NCI-H146 treated with DMSO at 0.1 percent for 48 hours (cell line): ENCODE data around the gene HIPK2.
"Not testable (repeated sequence)": the region's sequence is repeated elsewhere in the genome, so short reads cannot be mapped to it uniquely, and the experiment has no call there.

Source experiments
- DNase-seq: peaks from one replicate; lab custom pipeline; 2025; ENCODE audit not compliant: unreplicated experiment; lab: John Stamatoyannopoulos, UW

HIPK2 gene

DNA sequence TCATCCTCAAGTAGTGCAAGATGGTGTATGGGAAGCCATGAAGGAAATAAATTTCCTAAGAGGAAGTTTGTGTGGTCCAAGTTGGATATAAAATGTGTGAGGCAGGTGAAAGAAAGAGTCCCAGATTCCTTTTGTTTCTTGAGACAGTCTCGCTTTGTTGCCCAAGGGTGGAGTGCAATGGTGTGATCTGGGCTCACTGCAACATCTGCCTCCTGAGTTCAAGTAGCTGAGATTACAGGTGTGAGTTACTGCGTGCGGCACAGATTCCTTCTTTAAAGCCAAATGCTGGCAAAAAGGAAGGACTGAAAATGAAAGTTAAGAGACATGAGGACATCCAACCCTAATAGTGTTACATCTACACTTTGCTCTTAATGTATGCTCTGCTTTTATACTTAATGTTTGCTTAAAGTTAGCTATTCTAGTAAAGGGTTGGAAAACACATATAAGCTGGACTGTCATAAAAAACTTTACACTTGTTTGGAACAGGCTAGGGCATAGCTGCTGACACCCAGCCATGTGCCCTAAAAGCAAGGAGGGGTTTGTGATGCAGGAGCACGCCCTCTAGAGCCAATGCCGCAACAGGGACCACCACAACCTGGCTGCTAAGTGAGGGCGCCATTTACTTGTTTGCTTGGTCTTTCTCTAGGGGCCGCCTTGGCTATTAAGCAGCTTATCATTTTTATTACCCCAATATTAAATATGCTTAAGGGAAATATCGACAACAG lies 219.8 kb downstream of the HIPK2 start:
- DNase-seq, result no peak

DNA sequence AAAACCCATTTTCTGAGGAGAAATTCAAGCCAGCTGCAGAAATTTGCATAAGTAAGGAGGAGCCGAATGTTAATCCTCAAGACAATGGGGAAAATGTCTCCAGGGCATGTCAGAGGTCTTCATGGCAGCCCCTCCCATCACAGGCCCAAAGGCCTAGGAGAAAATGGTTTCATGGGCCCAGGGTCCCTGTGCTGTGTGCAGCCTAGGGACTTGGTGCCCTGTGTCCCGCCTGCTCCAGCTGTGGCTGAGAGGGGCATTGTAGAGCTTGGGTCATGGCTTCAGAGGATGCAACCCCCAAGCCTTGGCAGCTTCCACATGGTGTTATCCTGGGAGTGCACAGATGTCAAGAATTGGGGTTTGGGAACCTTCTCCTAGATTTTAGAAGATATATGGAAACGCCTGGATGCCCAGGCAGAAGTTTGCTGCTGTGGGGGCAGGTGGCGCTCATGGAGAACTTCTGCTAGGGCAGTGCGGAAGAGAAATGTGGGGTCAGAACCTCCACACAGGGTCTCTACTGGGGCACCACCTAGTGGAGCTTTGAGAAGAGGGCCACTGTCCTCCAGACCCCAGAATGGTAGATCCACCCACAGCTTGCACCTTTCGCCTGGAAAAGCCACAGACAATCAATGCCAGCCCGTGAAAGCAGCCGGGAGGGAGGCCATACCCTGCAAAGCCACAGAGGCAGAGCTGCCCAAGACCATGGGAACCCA lies 223.7 kb downstream of the HIPK2 start:
- DNase-seq, result not testable (repeated sequence)

DNA sequence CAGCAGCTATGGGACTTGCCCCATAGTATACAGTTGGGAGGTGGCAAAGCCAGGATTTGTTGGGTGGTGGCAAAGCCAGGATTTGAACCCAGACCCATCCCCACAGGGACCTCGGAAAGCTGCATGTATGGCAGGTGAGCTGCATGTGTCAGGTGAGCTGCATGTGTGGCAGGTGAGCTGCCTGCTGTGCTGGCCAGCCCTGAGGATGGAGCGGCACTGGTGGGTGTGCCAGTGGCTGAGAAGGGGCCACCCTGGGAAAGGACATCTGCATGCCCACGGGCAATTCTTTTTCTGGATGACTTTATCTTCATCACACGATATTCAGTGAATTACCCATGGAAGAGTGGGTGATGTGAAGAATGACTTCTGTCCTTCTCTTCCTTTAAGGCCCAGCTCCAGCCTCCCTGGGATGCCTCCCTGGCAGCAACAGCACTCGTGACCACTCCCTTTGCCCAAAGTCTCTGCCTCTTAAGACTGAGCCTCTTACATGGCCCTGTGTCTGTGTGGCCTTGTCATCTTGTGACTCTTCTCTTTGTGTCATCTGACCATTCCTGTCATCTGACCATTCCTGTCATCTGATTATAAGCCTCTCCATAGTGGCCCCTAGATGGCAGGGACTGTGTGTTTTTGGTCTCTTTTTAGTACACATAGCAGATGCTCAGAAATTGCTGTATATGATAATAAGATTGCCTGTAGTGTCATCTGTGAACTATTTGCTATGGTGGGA lies 229.3 kb downstream of the HIPK2 start:
- no peak for DNase-seq

DNA sequence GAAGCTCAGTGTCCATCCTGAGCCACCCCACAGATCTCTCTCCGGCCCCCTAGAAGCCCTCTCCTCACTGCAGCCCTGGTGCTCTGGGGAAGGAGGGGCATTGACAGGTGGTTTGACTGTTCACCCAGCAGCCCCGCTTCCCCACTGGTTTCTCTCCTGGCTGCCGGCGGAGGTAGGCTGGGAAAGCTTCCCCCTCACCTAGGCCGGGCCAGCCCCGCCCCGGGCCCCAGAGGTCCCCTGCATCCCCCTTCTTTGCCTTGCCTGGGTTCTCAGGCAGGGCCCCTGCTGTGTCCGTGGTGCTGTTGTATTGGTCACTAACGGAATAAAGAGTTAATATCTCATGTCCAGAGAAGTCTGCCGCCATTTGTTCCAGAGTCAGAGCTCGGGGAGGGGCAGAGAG lies 233.2 kb downstream of the HIPK2 start:
- no peak for DNase-seq

DNA sequence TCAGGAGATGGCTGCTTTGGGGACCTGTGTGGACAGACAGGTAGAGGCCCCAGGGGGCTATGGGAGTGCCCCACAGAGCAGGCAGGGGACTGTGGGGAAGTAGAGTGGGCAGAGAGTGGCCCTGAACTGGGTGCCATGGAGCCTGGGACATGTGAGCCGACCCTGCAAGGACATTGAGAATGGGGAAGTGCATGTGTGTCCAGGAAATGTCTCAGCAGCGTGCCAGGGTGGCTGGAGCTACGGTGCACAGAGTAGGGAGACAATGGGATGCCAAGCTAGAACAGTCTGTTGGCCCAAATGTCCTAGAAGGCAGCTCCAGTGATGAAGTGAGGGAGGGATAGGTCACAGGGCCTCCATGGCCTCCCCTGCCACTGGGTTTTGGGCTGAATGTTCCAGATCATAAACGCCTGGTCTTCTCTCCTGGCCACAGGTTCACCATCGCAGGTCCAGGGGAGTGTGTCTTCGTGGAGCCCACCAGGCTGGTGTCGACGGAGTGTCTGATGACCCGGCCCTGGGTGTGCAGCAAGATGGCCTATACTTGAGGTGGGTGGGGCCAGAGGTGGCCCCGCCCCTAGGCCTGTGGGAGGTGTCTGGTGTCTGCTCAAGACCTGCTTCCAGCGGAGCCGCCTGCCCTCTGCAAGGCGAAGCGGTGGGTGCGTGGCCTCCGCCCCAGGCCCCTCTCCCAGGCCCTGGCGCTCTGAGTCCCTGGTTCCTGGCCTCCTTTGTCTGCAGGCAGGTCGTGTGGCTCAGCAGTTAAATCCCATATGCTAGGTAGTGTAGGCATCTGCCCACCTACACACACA lies 233.8 kb downstream of the HIPK2 start:
- DNase-seq, result no peak

DNA sequence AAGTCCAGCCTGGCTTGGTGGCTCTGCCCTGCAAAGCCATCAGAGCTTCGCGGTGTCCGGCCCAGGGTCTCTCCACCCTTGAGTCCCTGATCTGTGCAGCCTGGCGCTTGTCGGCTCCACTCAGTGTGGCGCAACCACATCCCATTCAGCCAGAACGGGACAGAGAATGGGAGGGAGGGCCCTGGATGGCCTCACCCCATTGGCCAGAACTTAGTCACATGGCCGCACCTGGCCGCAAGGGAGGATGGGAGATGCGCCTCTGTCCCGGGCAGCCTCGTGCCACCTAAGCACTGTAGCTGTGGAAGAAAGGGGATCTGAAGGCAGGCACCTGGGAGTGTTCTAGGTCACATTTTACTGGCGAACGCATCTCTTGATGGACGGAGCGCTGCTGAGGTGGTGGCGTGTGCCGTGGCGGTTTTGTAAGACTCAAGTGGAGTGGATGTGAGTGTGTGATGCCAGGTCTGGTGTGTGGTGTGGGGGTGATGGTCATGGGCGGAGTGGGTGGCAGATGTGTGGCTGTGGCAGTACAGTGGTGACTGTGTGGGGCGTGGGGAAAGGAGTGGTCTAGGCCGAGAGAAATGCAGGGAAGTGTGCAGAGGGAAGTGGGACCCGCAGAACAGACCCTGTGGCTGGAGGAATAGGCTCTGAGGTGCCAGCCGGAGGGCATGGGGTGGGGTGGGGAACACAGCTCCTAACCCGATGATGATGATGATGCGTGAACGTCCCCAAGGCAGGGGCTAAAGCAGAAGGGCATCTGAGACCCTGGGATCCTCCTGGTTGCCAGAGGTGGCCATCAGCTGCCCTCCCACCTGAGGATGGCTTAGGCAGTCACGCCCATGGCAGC lies 235.3 kb downstream of the HIPK2 start:
- no peak for DNase-seq

DNA sequence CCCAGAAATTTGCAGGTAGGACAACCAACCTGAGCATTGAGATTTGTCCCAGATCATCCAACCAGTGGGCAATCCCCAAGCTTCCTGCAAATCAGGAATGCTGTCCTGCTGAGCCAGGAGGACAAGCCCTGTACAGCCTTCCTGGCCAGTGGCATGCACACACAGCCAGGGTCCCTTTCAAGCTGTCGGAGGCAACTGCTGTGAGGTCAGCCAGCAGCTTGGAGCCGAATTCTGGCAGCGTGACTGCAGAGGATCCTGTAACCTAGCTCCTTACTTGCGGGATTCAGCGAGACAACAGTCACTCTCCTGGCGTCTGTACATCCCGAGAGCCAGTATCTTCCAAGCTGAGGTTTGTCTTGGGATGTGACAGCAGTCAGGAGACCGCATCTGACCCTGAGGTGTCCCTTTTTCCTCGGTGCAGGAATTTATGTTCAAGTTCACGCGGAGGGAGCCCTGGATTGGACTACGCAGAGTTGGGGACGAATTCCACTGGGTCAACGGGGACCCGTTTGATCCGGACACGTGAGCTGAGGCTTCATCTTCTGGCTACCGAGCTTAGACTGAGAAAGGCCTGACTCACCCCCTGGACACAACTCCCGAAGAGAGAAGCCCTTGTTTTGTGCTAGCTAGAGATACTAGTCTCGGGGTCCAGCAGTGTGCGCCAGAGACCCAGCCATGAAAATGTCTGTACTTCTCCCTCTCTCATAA lies 236.0 kb downstream of the HIPK2 start:
- DNase-seq, result no peak

DNA sequence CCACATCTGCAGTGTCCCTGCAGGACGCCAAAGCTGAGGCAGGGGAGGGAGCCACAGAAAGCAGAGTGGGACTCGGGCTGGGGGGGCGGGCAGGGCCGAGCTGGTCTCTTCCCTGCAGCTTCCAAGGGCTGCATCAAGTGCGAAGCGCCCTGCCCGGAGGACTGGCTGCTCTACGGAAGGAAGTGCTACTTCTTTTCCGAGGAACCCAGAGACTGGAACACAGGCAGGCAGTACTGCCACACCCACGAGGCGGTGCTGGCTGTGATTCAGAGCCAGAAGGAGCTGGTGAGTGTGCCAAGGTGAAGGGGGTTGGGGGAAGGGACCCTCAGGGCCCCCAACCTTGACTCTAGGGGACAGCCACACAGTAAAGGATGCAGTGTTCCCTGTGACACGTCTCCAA lies 237.6 kb downstream of the HIPK2 start:
- DNase-seq, result no peak

DNA sequence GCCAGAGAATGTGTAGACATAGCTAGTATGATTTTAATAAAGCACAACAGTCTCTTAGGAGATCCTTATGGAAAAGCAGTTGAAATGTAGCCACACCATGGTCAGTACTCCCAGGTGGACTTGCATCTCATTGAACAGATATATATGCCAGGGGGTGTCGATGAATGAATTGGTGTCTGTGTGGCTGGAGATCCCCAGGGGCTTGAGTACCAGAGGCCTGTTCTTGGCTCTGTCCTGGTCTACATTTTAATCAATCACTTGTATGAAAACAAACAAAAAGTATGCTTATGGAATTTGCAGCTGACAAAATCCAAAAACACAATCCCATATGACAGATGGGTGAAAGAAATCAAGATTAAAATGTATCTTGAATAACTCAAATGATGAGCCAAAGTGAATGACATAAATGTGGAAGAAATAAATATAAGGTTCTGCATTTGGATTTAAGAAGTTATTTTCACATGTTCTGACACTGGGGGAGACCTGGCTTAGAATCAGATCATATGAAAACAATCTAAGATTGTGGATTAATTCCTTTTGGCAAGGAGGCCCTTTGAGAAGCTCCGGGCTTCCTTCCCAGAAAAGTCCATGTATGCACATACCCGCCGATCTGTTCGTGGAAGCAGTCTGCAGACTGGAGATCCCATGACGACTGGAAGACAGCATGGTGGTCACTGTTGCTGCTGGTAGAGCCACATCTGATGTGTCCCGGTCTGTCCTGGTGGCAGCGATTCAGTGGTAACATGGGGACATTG lies 238.7 kb downstream of the HIPK2 start:
- DNase-seq, result no peak

DNA sequence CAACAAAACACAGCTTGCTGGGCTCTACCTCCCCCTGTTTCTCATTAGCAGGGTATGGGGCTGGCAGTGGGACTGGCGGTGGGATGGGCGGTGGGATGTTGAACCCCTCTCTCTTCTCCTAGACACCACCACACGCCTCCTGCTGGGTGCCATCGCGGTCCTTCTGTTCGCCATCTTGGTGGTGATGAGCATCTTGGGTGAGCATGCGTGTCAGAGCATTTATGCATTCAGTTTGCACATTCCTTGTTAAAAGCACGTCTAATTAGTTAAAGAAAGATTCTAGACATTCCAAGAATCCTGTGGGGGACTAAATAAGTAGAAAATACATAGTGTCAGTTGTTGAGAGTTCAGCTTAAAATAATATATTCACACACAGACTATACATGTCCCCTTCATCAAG lies 241.6 kb downstream of the HIPK2 start:
- no peak for DNase-seq

DNA sequence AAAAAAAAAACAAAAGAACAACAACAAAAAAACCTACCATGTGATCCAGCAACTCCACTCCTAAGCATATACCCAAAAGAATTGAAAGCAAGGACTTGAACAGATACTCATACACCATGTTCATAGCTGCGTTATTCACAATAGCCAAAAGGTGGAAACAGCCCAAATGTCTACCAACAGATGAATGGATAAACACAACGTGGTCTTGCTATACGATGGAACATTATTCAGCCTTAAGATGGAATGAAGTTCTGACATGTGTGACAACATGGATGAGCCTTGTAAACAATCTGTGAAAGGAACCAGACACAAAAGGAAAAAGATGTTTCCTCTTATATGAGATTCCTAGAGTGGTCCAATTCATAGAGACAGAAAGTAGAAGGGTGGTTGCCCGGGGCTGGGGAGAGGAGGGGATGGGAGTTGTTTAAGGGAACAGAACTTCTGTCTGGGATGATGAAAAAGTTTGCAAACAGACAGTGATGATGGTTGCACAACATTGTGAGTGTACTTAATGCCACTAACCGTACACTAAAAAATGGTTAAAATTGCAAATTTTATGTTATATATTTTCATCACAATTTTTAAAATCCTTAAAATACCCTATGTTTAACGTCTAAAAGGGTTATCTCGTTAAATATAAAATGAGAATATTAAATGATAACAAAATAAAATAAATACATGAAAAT lies 242.7 kb downstream of the HIPK2 start:
- DNase-seq, result no peak

DNA sequence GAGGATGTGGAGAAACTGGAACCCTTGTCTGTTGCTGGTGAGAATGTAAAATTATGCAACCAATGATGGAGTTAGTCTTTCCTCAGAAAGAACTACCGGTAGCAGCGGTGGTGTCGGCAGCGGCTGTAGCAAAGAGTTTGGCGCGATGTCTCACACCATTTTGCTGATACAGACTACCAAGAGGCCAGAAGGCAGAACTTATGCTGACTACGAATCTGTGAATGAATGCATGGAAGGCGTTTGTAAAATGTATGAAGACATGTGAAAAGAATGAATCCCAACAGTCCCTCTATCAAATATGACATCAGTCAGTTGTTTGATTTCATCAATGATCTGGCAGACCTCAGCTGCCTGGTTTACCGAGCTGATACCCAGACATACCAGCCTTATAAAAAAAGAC lies 243.7 kb downstream of the HIPK2 start:
- DNase-seq, result no peak

DNA sequence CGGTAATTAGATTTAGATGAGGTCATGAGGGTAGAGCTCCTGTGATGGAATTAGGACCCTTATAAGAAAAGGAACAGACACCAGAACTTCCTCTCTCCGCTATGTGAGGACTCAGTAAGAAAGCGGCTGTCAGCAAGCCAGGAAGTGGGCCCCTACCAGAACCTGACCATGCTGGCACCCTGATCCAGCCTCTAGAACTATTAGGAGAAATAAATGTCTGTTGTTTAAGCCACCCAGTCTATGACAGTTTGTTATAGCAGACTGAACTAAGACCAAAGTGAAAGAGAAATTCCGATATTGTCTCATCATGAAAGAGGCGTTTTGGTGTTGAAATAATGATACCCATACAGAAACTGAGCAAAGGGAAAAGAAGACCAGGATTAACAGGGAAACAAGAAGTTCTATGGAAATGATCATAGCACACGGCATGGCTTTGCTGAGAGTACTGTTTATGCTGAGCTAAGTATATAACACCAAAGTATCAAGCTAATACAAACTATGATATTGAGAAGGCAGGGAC lies 245.1 kb downstream of the HIPK2 start:
- no peak for DNase-seq

DNA sequence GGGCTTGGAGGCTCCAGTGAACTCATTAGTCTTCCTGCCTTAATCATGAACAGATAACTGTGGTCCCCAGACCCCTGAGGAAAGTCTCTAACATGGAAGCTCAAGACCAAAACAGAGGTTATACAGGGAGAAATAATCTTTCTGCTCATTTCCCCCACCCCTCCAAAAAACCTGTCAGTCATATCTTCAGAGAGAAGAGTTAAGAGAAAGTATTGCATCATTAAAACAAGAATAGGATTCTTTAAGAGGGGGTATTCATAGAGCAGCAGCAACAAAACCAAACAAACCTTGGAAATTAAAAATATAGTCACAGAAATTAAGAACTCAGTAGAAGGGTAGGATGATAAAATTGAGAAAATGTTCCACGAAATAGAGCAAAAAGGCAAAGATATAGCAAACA lies 246.7 kb downstream of the HIPK2 start:
- DNase-seq, result no peak

DNA sequence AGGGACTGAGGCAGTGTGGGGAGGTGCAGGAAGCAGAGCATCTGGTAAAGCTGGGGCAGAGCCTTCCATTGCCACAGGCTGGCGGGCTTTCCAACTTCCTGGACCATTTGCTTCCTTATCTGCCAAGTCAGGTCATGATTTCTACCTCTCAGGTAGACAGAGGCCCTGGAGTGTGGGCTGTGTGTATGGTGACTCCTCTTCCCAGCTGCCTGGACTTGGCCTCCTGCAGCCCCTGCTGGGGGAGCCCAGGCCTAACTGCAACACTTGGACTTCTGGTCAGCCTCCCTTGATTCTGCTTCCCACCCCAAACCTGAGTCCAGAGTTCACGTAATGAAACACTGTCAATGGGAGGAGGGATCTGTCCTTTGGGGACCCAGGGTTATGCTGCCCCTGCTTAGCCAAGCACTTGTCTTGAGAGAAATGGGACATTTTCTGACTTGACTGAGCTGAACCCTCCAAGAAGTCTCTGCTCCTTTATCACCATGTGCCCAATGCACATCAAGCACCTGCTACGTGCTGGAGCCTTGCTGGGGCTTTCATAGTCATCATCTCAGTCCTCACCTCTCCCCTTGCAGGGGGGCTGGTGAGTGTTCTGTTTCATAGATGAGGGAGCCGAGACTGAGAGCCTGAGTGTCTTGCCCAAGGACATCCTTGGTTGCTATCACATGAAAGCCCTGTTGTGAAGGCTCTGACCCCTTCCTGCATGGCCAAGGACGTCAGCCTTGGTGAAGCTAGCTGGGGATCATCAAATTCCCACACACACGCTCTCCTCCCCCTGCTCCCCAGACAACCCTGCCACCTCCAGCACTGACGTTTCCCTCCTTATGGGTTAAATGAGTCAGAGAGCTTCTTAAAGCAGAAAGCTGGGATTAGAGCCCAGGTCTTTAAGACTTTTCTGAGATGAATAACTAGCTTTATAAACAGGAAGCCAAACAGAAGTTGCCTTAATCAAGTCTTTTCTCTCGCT lies 250.9 kb downstream of the HIPK2 start:
- DNase-seq, result no peak

DNA sequence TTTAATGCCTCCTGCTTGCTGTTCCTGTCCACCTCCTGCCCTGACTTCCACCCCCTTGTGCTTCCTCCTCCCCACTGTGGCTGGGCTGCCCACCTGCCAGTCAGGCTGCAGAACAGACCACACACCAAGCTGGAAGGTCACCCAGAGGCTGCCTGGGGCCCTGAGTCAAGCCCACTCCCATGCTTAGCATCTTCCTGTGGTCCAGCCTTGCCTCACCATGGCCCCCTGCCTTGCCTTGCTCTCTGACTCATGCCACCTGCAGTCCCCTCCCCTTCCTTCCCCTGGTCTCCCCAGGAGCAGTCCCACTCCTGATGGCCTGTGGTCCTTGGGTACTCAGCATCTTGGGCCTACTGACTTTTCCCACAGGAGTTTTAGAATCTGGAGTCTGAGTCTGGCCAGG lies 252.0 kb downstream of the HIPK2 start:
- no peak for DNase-seq

DNA sequence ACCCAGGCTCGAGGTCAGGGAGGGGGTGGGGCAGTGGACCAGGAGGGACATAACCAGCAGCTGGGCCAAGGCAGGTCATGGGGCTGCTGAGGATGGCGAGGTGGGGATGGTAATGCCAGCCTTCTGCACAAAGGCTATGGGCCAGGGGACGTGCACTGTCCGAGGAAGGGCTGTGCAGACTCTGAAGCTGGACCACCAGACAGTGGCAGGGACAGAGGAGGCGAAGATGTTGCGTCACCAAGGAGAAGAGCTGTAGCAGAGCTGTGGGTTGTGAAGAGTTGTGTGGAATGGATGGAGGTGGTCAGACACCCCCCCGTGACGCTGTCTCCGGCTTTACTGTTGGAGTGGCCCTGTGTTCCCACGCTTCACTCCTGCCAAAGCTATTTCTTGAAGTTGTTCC lies 252.6 kb downstream of the HIPK2 start:
- DNase-seq, result no peak
